GM12801 (cell line): ENCODE data around the gene SPPL2C.

Experiments
- TF ChIP-seq, protein P1 (sequence below): IDR thresholded peaks from one replicate; pipeline ENCODE4 v1.5.1; 2011; ENCODE audit warnings: control low read depth; ENCODE audit not compliant: insufficient read length; ENCODE audit errors: extremely low read depth

The SPPL2C gene

DNA sequence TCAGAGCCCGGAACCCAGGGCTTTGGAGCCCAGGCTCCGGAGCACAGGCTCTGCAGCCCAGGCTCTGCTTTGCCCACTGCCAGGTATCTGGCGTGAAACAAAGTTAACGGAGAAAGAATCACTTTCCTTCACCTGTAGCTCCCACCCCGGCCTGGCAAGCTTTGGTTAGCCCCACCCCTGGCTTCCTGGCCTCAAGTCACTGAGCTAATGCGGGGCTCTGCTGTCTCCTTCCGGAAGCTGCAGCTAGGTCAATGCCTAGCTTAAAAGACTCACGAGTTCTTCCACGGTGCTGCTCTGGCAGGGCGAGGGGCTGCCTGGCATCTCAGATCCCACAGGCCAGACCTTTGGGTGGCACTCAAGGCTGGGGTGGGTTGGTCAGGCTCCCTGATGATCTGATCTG, 21.1 kb upstream of the SPPL2C start:
- TF ChIP-seq, protein P1, sequence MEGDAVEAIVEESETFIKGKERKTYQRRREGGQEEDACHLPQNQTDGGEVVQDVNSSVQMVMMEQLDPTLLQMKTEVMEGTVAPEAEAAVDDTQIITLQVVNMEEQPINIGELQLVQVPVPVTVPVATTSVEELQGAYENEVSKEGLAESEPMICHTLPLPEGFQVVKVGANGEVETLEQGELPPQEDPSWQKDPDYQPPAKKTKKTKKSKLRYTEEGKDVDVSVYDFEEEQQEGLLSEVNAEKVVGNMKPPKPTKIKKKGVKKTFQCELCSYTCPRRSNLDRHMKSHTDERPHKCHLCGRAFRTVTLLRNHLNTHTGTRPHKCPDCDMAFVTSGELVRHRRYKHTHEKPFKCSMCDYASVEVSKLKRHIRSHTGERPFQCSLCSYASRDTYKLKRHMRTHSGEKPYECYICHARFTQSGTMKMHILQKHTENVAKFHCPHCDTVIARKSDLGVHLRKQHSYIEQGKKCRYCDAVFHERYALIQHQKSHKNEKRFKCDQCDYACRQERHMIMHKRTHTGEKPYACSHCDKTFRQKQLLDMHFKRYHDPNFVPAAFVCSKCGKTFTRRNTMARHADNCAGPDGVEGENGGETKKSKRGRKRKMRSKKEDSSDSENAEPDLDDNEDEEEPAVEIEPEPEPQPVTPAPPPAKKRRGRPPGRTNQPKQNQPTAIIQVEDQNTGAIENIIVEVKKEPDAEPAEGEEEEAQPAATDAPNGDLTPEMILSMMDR: no peak

DNA sequence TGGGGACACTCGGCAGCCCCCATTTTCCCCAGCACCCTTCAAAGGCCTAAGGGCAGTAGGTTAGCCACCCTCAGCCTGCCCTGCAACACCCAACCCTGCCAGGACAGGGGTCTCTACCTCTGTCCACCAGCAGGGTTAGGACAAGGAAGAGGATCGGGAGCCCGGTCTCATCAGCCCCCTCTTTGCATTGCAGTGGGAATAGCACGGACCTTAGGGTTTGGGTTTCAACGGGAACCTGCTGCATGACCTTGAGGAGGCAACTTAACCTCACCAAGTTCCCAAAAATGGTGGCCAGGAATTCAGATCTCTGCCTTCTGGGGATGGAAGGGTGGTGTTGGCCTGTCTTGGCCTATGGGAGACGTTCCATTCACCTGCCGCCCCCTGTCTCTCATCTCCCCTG, 20.2 kb upstream of the SPPL2C start:
- TF ChIP-seq, protein P1: no peak

DNA sequence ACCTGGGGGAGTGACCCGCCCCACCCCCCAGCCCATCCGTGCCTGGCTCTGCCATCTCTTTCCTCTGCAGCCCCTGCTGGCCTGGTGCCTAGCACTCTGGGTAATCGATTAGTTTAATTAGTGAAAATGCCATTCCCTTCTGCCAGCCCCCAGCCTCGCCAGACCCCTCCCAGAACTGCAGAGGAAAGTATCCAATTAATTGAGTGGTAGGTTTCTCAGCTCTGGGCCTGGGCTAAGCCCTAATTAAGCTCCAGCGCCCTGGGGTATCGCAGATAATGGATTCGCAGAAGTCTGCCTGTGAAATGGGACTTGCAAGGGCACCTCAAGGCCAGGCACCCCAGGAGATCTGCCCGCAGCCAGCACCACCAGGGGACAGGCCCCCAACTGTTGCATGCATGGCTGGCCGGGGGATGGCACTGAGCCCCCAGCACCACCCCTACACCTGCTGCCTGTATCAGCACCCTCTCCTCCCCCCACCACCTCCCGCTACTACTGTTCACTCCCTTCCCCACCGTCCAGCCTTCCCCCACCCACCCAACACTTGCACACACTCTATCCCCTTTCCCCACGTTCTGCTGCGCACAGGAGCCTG, 19.7 kb upstream of the SPPL2C start:
- TF ChIP-seq, protein P1: no peak

DNA sequence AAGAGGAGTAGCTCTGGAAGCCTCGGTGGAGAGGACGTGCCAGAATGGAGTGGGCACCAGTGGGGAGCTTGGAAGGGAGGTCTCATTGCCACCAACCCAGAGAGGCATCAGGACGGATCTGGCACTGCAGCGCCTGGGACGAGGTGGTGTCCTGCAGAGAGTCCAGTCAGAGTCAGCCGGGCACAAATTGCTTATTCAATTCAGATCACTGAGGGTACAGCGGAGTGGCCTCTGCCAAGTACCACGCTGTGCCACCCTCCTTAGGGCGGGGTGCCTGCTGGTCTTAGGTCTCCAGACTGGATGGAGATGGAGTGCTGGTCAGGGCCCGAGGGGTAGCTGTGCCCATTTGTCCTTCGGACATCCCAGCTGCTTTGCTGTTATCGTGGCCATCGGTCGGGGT, 18.9 kb upstream of the SPPL2C start:
- TF ChIP-seq, protein P1: no peak

DNA sequence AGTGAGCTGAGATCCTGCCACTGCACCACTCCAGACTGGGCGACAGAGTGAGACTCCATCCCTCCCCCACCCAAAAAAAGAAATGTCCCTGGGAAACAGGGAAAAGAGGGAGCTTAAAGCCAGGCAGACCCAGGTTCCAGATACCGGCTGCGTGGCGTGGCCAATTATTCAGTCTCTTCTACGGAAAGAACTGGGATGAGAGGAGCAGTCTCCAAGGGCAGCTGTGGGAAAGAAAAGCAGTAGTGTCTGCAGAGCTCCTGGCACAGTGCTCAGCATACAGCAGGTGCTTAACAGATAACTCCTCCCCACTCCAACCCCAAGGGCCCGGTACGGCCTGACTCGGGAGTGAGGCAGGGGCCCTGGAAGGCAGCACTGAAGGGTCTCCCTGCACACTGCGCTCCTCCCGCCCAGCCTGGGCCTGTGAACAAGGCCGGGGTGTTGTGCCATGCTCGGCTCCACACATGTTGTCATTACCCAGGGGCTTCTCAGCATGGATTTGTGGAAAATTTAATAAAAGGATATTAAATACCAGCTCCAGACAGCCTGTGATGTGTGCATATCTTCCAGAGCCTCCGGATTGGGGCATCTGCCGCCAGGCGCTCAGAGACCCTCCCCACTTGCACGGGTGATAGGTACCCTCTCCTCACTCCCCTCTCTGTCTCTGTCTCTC, 17.6 kb upstream of the SPPL2C start:
- TF ChIP-seq, protein P1: no peak

DNA sequence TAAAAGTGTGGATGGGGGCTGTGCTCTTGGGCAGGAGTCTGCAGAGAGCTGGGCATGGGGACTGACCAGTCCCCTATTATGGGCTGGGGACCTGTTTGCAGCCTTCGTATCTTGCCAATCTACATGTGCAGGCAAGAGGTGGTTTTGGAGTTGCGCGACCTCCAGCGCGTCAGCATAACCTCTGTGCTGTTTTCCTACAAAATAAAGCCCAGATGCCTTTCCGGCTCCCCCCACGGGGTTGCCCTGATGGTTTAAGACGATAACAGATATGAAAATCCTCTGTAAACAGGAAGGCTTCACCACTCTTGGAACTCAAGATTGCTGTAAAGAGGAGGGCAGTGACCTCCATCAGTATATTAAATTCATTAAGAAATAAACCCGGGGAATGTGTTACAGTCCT, 16.5 kb upstream of the SPPL2C start:
- TF ChIP-seq, protein P1: no peak

DNA sequence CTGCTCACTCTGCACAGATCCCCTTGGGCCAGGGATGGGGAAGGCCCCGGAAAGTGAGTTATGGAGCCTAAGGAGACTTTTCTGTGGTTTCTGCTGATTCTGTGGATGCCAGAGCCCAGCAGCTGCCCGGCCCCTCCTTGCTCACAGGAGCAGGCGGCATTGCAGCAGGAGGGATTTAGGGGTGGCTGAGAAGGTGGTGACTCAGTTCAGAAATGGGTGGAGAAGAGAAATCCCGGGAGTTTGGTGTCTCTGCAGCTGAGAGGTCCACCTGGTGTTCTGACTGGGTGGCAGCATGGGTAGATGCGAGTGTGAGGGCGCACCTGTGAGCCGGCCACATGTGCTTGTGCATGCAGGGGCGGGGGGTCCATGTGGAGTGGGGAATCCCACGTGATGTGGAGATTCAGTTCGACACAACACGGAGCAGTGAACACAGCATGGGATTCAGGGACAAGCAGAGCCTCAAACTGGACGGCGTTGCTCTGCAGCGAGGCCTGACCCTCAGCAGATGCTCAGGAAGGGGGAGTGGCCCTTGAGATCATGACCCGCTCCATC, 16.0 kb upstream of the SPPL2C start:
- TF ChIP-seq, protein P1: no peak
